Measurements from ENCODE around the gene HCRT.
"Not testable (repeated sequence)": the region's sequence is repeated elsewhere in the genome, so short reads cannot be mapped to it uniquely, and the experiment has no call there.

The HCRT gene

GRCh38 chr17:42224651-42225050 lies 39.4 kb upstream of the HCRT start:
- no peak for DNase-seq (ENCODE audit: low spot score)
- TF ChIP-seq CTCF (IDR thresholded peaks at IDR 0.05; ENCODE audit: extremely low read depth, insufficient read depth, missing control alignments): no peak
- in situ Hi-C loops (cut with MboI; ENCODE audit: low pct_unique_long_range_greater_than_20kb, low sequenced_read_pairs, unreplicated experiment): loop anchor here (10.0 kb wide), 1 partner anchor 280 kb away; no protein-coding TSS in a partner anchor

GRCh38 chr17:42221886-42222745 lies 36.9 kb upstream of the HCRT start:
- TF ChIP-seq CTCF (IDR thresholded peaks at IDR 0.05; ENCODE audit: extremely low read depth, insufficient read depth, missing control alignments): peak; percentile 86
- in situ Hi-C loops (cut with MboI; ENCODE audit: low pct_unique_long_range_greater_than_20kb, low sequenced_read_pairs, unreplicated experiment): loop anchor here (10.0 kb wide), 1 partner anchor 283 kb away; no protein-coding TSS in a partner anchor
- DNase-seq (ENCODE audit: low spot score): peak; percentile 72

GRCh38 chr17:42219280-42219679 lies 34.0 kb upstream of the HCRT start:
- DNase-seq (ENCODE audit: low spot score); in situ Hi-C loops (cut with MboI; ENCODE audit: low pct_unique_long_range_greater_than_20kb, low sequenced_read_pairs, unreplicated experiment): not testable (repeated sequence)

GRCh38 chr17:42214156-42214555 lies 28.9 kb upstream of the HCRT start:
- no peak for DNase-seq (ENCODE audit: low spot score)
- in situ Hi-C loops (cut with MboI; ENCODE audit: low pct_unique_long_range_greater_than_20kb, low sequenced_read_pairs, unreplicated experiment): no loop called here
- TF ChIP-seq CTCF (IDR thresholded peaks at IDR 0.05; ENCODE audit: extremely low read depth, insufficient read depth, missing control alignments): no peak

- TF ChIP-seq CTCF (IDR thresholded peaks at IDR 0.05; ENCODE audit: extremely low read depth, insufficient read depth, missing control alignments): no peak
- DNase-seq (ENCODE audit: low spot score): no peak
- in situ Hi-C loops (cut with MboI; ENCODE audit: low pct_unique_long_range_greater_than_20kb, low sequenced_read_pairs, unreplicated experiment): no loop called here
These were observed 27.1 kb upstream of the HCRT start for GRCh38 chr17:42212382-42212781.

GRCh38 chr17:42211921-42212341 lies 26.7 kb upstream of the HCRT start:
- DNase-seq (ENCODE audit: low spot score); in situ Hi-C loops (cut with MboI; ENCODE audit: low pct_unique_long_range_greater_than_20kb, low sequenced_read_pairs, unreplicated experiment): not testable (repeated sequence)

GRCh38 chr17:42210046-42210445 lies 24.8 kb upstream of the HCRT start:
- in situ Hi-C loops (cut with MboI; ENCODE audit: low pct_unique_long_range_greater_than_20kb, low sequenced_read_pairs, unreplicated experiment): no loop called here
- no peak for TF ChIP-seq CTCF (IDR thresholded peaks at IDR 0.05; ENCODE audit: extremely low read depth, insufficient read depth, missing control alignments)
- DNase-seq (ENCODE audit: low spot score): no peak

GRCh38 chr17:42206153-42206612 lies 20.9 kb upstream of the HCRT start:
- DNase-seq (ENCODE audit: low spot score); in situ Hi-C loops (cut with MboI; ENCODE audit: low pct_unique_long_range_greater_than_20kb, low sequenced_read_pairs, unreplicated experiment): not testable (repeated sequence)
